ENCODE results near the gene RNF8. TPM values are rescaled to one million over a fixed set of nuclear protein-coding genes. Genes with fewer than 3 reads are reported as not detected.

The RNF8 gene
- total and polyA plus RNA-seq, 9 of the 15 experiments (the other 6 are each of a cell fraction or from before 2014, with no cell fraction given), result 10.6 to 47.0 (median 37.5) TPM

DNA sequence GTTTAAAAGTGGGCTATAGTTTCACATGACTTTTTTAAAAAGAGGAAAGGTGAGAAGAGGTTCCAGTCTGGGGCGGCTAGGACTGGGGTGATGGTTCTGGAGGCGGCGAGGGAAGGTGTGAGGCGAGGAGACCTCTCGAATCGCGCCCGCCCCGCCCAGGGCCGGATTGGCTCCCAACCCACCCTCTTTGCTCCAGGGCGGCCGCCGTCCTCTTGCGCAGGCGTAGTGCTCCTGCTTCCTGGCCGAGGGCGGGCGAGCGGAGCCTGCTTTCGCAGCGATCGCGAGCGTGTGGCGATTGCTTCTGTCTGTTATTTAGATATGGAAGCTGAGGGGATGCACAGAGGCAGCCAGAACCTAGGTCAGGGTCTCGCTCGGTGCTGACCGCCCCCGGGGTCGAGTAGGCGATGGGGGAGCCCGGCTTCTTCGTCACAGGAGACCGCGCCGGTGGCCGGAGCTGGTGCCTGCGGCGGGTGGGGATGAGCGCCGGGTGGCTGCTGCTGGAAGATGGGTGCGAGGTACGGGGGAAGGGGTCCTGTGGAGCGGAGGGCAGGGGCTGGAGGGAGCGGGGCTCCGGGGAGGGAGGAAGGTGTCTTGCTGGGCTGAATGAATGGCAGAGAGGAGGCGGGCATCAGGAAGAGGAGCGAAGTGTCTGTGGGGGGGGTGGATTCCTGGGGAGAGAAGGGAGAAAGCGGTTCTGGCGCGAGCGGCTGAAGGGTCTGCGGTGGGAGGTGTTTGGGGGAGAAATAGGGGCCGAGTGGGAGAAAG is at the start of gene RNF8 (continued):
- TF ChIP-seq ARID2 (IDR thresholded peaks at IDR 0.05), result peak; percentile 25; the same call in 1 of the 2 replicates
- TF ChIP-seq L3MBTL2 (IDR thresholded peaks at IDR 0.05), result peak; percentile 97
- TF ChIP-seq, protein P1, sequence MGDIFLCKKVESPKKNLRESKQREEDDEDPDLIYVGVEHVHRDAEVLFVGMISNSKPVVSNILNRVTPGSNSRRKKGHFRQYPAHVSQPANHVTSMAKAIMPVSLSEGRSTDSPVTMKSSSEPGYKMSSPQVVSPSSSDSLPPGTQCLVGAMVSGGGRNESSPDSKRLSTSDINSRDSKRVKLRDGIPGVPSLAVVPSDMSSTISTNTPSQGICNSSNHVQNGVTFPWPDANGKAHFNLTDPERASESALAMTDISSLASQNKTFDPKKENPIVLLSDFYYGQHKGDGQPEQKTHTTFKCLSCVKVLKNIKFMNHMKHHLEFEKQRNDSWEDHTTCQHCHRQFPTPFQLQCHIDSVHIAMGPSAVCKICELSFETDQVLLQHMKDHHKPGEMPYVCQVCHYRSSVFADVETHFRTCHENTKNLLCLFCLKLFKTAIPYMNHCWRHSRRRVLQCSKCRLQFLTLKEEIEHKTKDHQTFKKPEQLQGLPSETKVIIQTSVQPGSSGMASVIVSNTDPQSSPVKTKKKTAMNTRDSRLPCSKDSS (IDR thresholded peaks at IDR 0.05; ENCODE audit: low read depth, partially characterized antibody), result peak; percentile 8
- TF ChIP-seq TARDBP (IDR thresholded peaks at IDR 0.05), result no peak
- TF ChIP-seq PHF20 (IDR thresholded peaks at IDR 0.05; ENCODE audit: partially characterized antibody), result peak; percentile 33
- TF ChIP-seq, protein P2, sequence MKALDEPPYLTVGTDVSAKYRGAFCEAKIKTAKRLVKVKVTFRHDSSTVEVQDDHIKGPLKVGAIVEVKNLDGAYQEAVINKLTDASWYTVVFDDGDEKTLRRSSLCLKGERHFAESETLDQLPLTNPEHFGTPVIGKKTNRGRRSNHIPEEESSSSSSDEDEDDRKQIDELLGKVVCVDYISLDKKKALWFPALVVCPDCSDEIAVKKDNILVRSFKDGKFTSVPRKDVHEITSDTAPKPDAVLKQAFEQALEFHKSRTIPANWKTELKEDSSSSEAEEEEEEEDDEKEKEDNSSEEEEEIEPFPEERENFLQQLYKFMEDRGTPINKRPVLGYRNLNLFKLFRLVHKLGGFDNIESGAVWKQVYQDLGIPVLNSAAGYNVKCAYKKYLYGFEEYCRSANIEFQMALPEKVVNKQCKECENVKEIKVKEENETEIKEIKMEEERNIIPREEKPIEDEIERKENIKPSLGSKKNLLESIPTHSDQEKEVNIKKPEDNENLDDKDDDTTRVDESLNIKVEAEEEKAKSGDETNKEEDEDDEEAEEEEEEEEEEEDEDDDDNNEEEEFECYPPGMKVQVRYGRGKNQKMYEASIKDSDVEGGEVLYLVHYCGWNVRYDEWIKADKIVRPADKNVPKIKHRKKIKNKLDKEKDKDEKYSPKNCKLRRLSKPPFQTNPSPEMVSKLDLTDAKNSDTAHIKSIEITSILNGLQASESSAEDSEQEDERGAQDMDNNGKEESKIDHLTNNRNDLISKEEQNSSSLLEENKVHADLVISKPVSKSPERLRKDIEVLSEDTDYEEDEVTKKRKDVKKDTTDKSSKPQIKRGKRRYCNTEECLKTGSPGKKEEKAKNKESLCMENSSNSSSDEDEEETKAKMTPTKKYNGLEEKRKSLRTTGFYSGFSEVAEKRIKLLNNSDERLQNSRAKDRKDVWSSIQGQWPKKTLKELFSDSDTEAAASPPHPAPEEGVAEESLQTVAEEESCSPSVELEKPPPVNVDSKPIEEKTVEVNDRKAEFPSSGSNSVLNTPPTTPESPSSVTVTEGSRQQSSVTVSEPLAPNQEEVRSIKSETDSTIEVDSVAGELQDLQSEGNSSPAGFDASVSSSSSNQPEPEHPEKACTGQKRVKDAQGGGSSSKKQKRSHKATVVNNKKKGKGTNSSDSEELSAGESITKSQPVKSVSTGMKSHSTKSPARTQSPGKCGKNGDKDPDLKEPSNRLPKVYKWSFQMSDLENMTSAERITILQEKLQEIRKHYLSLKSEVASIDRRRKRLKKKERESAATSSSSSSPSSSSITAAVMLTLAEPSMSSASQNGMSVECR (CRISPR knock-in tag; IDR thresholded peaks at IDR 0.05), result peak; percentile 79; the same call in 1 of the 2 replicates
- 0 out of 2 replicates have a peak, but pooled peaks have one; percentile 38 for TF ChIP-seq CREB1 (IDR thresholded peaks at IDR 0.05)
- 0 out of 2 replicates have a peak, but pooled peaks have one; percentile 49 for TF ChIP-seq CREB1 (CRISPR knock-in tag; IDR thresholded peaks at IDR 0.05)
- TF ChIP-seq JUND (IDR thresholded peaks at IDR 0.05; ENCODE audit: borderline replicate concordance, low read depth, low read length), result peak; percentile 17; the same call in 1 of the 2 replicates
- peak; percentile 30; the same call in 1 of the 3 replicates for TF ChIP-seq JUND (tag; IDR thresholded peaks at IDR 0.05; ENCODE audit: borderline replicate concordance, low read depth, low read length)
- TF ChIP-seq, protein P3, sequence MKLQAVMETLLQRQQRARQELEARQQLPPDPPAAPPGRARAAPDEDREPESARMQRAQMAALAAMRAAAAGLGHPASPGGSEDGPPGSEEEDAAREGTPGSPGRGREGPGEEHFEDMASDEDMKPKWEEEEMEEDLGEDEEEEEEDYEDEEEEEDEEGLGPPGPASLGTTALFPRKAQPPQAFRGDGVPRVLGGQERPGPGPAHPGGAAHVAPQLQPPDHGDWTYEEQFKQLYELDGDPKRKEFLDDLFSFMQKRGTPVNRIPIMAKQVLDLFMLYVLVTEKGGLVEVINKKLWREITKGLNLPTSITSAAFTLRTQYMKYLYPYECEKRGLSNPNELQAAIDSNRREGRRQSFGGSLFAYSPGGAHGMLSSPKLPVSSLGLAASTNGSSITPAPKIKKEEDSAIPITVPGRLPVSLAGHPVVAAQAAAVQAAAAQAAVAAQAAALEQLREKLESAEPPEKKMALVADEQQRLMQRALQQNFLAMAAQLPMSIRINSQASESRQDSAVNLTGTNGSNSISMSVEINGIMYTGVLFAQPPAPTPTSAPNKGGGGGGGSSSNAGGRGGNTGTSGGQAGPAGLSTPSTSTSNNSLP (IDR thresholded peaks at IDR 0.05; ENCODE audit: borderline replicate concordance, low read depth, low read length), result peak; percentile 78; the same call in 1 of the 2 replicates
- TF ChIP-seq CXXC5 (CRISPR knock-in tag; IDR thresholded peaks at IDR 0.05), result peak; percentile 75
- 0 out of 2 replicates have a peak, but pooled peaks have one; percentile 3 for TF ChIP-seq THRAP3 (IDR thresholded peaks at IDR 0.05; ENCODE audit: borderline replicate concordance)
- TF ChIP-seq TEAD1 (CRISPR knock-in tag; IDR thresholded peaks at IDR 0.05), result 0 out of 4 replicates have a peak, but pooled peaks of 1 of the 2 experiments have one; percentile 33
- no peak for TF ChIP-seq NFE2L1 (tag; IDR thresholded peaks at IDR 0.05; ENCODE audit: borderline replicate concordance, low read depth)
- TF ChIP-seq NCOA6 (IDR thresholded peaks at IDR 0.05), result no peak
- TF ChIP-seq PML (IDR thresholded peaks at IDR 0.05; ENCODE audit: low read length), result peak; percentile 67; the same call in 1 of the 2 replicates
